GM18526 (cell line): Measurements from ENCODE around the gene BIRC3.

Source experiments
- POLR2A ChIP-seq: IDR thresholded peaks from 3 replicates; pipeline ENCODE4 v1.6.1; 2011; ENCODE audit not compliant: insufficient read length; ENCODE audit errors: extremely low read depth

The BIRC3 gene

GRCh38 chr11:102378818-102379217, 61.5 kb downstream of the BIRC3 start:
- no peak for TF ChIP-seq POLR2A

- no peak for TF ChIP-seq POLR2A
These were observed 65.1 kb downstream of the BIRC3 start for GRCh38 chr11:102382384-102382783.

GRCh38 chr11:102383839-102384238, 66.6 kb downstream of the BIRC3 start:
- no peak for TF ChIP-seq POLR2A

- TF ChIP-seq POLR2A: no peak
These were observed 67.3 kb downstream of the BIRC3 start for GRCh38 chr11:102384419-102385079.

- no peak for TF ChIP-seq POLR2A
These were observed 68.1 kb downstream of the BIRC3 start for GRCh38 chr11:102385085-102386007.

GRCh38 chr11:102386136-102386734, 69.0 kb downstream of the BIRC3 start:
- no peak for TF ChIP-seq POLR2A

GRCh38 chr11:102387043-102387781, 69.9 kb downstream of the BIRC3 start:
- TF ChIP-seq POLR2A: no peak
